HepG2 (cell line): Measurements from ENCODE around the gene ZNF416.

Experiments used
- ATF3 ChIP-seq: sonication (generic); formaldehyde crosslinking; IDR thresholded peaks from 2 replicates; pipeline ENCODE4 v1.4.0; 2020; ENCODE audit warnings: missing genetic modification reagents
- HBP1 ChIP-seq: IDR thresholded peaks from 2 replicates; pipeline ENCODE4 v1.6.1; 2016; ENCODE audit warnings: low read depth, control low read depth
- HCFC1 ChIP-seq: fragments of 150-350 bp; IDR thresholded peaks from 2 replicates; pipeline ENCODE4 v1.6.1; 2014; ENCODE audit warnings: low read depth, low read length
- NCOA2 ChIP-seq: sonication (generic); formaldehyde crosslinking; IDR thresholded peaks from 2 replicates; pipeline ENCODE4 v1.8.0; 2022; ENCODE audit warnings: inconsistent platforms
- RBM22 ChIP-seq: fragments of 200-400 bp; formaldehyde crosslinking; optimal IDR thresholded peaks from 2 replicates; pipeline ENCODE3; 2017; ENCODE audit warnings: mild to moderate bottlenecking, low read length, moderate library complexity
- SYNCRIP ChIP-seq: fragments of 200-400 bp; formaldehyde crosslinking; IDR thresholded peaks from 2 replicates; pipeline ENCODE4 v1.6.1; 2018; ENCODE audit warnings: mild to moderate bottlenecking, low read depth, low read length; ENCODE audit not compliant: insufficient read depth
- ZMAT5 ChIP-seq: sonication (generic); formaldehyde crosslinking; IDR thresholded peaks from 2 replicates; pipeline ENCODE4 v1.5.0; 2020; ENCODE audit warnings: mild to moderate bottlenecking, low read depth, missing genetic modification reagents, borderline replicate concordance
- ZNF260 ChIP-seq: sonication (generic); formaldehyde crosslinking; IDR thresholded peaks from 2 replicates; pipeline ENCODE4 v1.4.0; 2020; ENCODE audit warnings: missing genetic modification reagents, low read depth, mild to moderate bottlenecking, borderline replicate concordance
- TF ChIP-seq, protein P1 (sequence below), 2 experiments: sonication (generic) in 1 of 2; formaldehyde crosslinking in 1 of 2; IDR thresholded peaks; 2 replicates each; pipeline versions ENCODE4 v1.5.1 to v1.6.1; 2011 to 2020; ENCODE audit warnings: borderline replicate concordance in 1 of 2, low read depth in 1 of 2, low read length in 1 of 2, mild to moderate bottlenecking in 1 of 2, missing genetic modification reagents in 1 of 2, moderate library complexity in 1 of 2

DNA sequence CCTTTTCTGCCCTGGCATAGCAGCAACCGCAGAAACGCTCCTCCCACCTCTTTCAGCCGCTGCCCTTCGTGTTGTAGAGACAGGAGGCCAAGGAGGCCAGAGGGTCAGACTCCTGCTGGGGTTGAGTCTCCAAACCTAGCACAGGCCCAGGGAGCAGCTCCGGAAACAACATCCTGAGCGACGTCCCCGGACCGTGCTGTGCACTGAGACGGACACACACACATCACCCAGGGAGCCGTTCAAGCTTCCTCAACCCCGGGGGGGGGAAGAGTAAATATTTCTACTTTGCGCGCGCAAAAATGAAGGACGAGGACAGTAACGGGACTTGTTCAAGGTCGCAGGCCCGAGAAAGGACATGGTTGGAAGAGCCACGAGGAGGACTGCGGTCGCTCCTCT lies 19.7 kb downstream of the ZNF416 start:
- TF ChIP-seq HBP1 (CRISPR knock-in tag) (no peak), ZMAT5 (no peak), SYNCRIP (no peak), HCFC1 (no peak), ZNF260 (no peak), ATF3 (no peak), RBM22 (no peak), NCOA2 (no peak)
- TF ChIP-seq, protein P1, sequence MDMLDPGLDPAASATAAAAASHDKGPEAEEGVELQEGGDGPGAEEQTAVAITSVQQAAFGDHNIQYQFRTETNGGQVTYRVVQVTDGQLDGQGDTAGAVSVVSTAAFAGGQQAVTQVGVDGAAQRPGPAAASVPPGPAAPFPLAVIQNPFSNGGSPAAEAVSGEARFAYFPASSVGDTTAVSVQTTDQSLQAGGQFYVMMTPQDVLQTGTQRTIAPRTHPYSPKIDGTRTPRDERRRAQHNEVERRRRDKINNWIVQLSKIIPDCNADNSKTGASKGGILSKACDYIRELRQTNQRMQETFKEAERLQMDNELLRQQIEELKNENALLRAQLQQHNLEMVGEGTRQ (IDR thresholded peaks at IDR 0.05; ENCODE audit: low read depth, low read length), result no peak
- TF ChIP-seq, protein P1 (CRISPR knock-in tag; IDR thresholded peaks at IDR 0.05; ENCODE audit: borderline replicate concordance), result no peak
